Esophagus squamous epithelium (tissue), 5 donors: ENCODE measurements around the gene VMAC. TPM values are rescaled to one million over a fixed set of nuclear protein-coding genes. Genes with fewer than 3 reads are reported as not detected.

Experiments used
- DNase-seq: peaks from one replicate; lab custom pipeline; 2025; lab: John Stamatoyannopoulos, UW
- H3K27ac ChIP-seq, 4 donors: fragments of 200-600 bp; sonication (generic); one replicate each; pipeline ENCODE4 v1.5.1; 2016 to 2019; ENCODE audit warnings: mild to moderate bottlenecking in 1 of 4
- H3K27me3 ChIP-seq, 4 donors: fragments of 200-600 bp; sonication (generic); 1 replicate in 3 of 4; 2 replicates in 1 of 4; pipeline versions ENCODE4 v1.5.1 to v1.6.0; 2017 to 2021; ENCODE audit warnings: antibody characterized with exemption in 1 of 4
- H3K36me3 ChIP-seq, 3 donors: fragments of 200-600 bp; sonication (generic); one replicate each; pipeline ENCODE4 v1.5.1; 2016 to 2019
- H3K4me1 ChIP-seq, 3 donors: fragments of 200-600 bp; sonication (generic); one replicate each; pipeline ENCODE4 v1.5.1; 2017 to 2019
- H3K4me3 ChIP-seq, 4 donors: fragments of 200-600 bp; sonication (generic); 1 replicate in 3 of 4; 2 replicates in 1 of 4; pipeline ENCODE4 v1.5.1; 2016 to 2019; ENCODE audit warnings: mild to moderate bottlenecking in 2 of 4, moderate library complexity in 1 of 4
- H3K9me3 ChIP-seq, 3 donors: fragments of 200-600 bp; sonication (generic); one replicate each; pipeline ENCODE4 v1.5.1; 2016 to 2019
- POLR2A ChIP-seq, 4 donors: fragments of 450-650 bp; IDR thresholded peaks; one replicate each; pipeline ENCODE4 v1.6.1; 2017; ENCODE audit warnings: antibody characterized with exemption in 4 of 4, mild to moderate bottlenecking in 4 of 4, moderate library complexity in 3 of 4
- WGBS, 2 donors: methylation state at CpG; one replicate each; pipeline ENCODE4 v1.1.5; 2018; 5-methylcytosine and 5-hydroxymethylcytosine counted together
- intact Hi-C: fragments of 100-400 bp; cut with DNase I; formaldehyde crosslinking; loops from one replicate; pipeline ENCODE4 v1.15.0; 2022
- total RNA-seq, 4 donors: library from RNA; depleted of rRNA; stranded (reverse); fragments of >200 nt; gene quantifications; one replicate each; pipeline ENCODE4 v1.1.0, GENCODE V29; 2016
- TF ChIP-seq, protein P1 (sequence below), 6 experiments: fragments of 450-650 bp in 4 of 6; fragments of 200-600 bp in 2 of 6; sonication (generic) in 2 of 6; IDR thresholded peaks; one replicate each; pipeline ENCODE4 v1.5.1; 2016 to 2019; ENCODE audit warnings: antibody characterized with exemption in 6 of 6, mild to moderate bottlenecking in 4 of 6, moderate library complexity in 4 of 6
- donor health status: DM: yes; HTN: yes; CAD: no.

VMAC gene
- total RNA-seq, 4 donors from 2014 or later: 3.1 to 8.6 (median 5.6) TPM

GRCh38 chr19:5953030-5953589 is 48.4 kb downstream of the VMAC start:
- Histone ChIP-seq H3K36me3 (peaks cover 0 to 30% (median under 1%) of the 10 kb centered on the region in 3 donors), H3K27ac (peak overlapping the region in 3 of 4 donors; percentile 51 to 75 (median 65)), H3K4me1 (peaks cover 51 to 90% (median 68%) of the 10 kb centered on the region in 3 donors), H3K27me3 (no peaks in the 10 kb centered on the region), H3K4me3 (no peak overlapping the region), H3K9me3 (no peaks in the 10 kb centered on the region)
- intact Hi-C loops: no loop called here
- TF ChIP-seq, protein P1, sequence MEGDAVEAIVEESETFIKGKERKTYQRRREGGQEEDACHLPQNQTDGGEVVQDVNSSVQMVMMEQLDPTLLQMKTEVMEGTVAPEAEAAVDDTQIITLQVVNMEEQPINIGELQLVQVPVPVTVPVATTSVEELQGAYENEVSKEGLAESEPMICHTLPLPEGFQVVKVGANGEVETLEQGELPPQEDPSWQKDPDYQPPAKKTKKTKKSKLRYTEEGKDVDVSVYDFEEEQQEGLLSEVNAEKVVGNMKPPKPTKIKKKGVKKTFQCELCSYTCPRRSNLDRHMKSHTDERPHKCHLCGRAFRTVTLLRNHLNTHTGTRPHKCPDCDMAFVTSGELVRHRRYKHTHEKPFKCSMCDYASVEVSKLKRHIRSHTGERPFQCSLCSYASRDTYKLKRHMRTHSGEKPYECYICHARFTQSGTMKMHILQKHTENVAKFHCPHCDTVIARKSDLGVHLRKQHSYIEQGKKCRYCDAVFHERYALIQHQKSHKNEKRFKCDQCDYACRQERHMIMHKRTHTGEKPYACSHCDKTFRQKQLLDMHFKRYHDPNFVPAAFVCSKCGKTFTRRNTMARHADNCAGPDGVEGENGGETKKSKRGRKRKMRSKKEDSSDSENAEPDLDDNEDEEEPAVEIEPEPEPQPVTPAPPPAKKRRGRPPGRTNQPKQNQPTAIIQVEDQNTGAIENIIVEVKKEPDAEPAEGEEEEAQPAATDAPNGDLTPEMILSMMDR (IDR thresholded peaks at IDR 0.05): no peak
- TF ChIP-seq POLR2A (IDR thresholded peaks at IDR 0.05): no peak
- 56 to 59% methylated on average over 5 of the region's 5 CpGs for WGBS, 2 donors
- DNase-seq: no peak

DNA sequence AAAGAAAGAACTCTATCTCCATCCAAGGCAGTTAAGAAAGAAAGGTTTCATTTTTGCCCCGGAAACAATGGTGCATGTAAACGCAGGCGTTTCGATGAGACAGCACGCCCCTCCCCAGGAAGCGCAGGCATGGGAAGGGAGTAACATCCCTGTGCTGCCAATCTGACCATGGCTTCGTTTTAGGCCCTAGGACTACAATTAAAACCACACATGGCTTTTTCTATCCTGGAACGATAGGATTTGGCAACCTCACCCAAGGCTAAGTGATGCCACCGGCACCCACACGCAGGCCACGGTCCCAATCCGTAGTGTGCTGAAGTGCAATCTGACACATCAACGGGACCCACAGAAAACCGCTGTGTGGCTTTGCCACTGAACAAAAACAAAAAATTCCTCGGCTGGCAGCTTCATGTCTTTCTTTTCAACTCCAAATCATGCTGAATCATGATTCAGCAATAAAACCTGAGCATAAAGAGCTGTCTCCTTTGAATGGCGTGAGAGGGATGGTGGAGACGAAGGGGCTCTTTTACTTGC is 49.1 kb downstream of the VMAC start:
- 19 to 35% methylated on average over 14 to 15 of the region's 17 CpGs for WGBS, 2 donors
- Histone ChIP-seq H3K27me3 (no peaks in the 10 kb centered on the region), H3K4me3 (no peak overlapping the region), H3K36me3 (peaks cover 0 to 24% (median 6%) of the 10 kb centered on the region in 3 donors), H3K4me1 (peaks cover 49 to 90% (median 66%) of the 10 kb centered on the region in 3 donors), H3K27ac (peak overlapping the region; percentile 51 to 77 (median 70)), H3K9me3 (no peaks in the 10 kb centered on the region)
- no peak for DNase-seq
- TF ChIP-seq POLR2A (IDR thresholded peaks at IDR 0.05): no peak
- TF ChIP-seq, protein P1 (IDR thresholded peaks at IDR 0.05): no peak
- intact Hi-C loops: no loop called here

GRCh38 chr19:5954293-5954692 is 49.6 kb downstream of the VMAC start:
- WGBS, 2 donors: 40 to 52% methylated on average over 6 of the region's 6 CpGs
- H3K36me3 ChIP-seq: peaks cover 0 to 19% (median 9%) of the 10 kb centered on the region in 3 donors
- TF ChIP-seq POLR2A (IDR thresholded peaks at IDR 0.05): no peak
- TF ChIP-seq, protein P1 (IDR thresholded peaks at IDR 0.05): no peak
- peaks cover 47 to 90% (median 60%) of the 10 kb centered on the region in 3 donors for H3K4me1 ChIP-seq
- no peaks in the 10 kb centered on the region for H3K9me3 ChIP-seq
- peak overlapping the region in 1 of 4 donors; percentile 9 for H3K4me3 ChIP-seq
- H3K27ac ChIP-seq: peak overlapping the region; percentile 20 to 77 (median 70)
- DNase-seq: no peak
- H3K27me3 ChIP-seq: no peaks in the 10 kb centered on the region
- intact Hi-C loops: no loop called here

DNA sequence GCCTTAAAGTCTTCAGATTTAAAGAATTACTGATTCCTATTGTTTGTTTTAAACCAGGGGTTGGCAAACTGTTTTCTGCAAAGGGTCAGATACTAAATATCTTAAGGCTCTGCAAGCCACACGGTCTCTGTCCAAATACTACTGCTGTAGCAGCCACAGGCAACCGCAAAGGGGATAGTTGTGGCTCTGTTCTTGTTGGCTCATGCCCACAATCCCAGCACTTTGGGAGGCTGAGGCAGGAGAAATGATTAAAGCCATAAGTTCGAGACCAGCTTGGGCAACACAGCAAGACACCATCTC is 50.9 kb downstream of the VMAC start:
- Histone ChIP-seq H3K27me3 (no peaks in the 10 kb centered on the region), H3K4me1 (peaks cover 51 to 90% (median 57%) of the 10 kb centered on the region in 3 donors), H3K9me3 (no peaks in the 10 kb centered on the region), H3K36me3 (peaks cover 0 to 9% (median 6%) of the 10 kb centered on the region in 3 donors), H3K27ac (peak overlapping the region in 1 of 4 donors; percentile 43), H3K4me3 (no peak overlapping the region)
- no peak for DNase-seq
- TF ChIP-seq, protein P1 (IDR thresholded peaks at IDR 0.05): no peak
- no peak for TF ChIP-seq POLR2A (IDR thresholded peaks at IDR 0.05)
- intact Hi-C loops: no loop called here
- 66 to 73% methylated on average over 3 of the region's 3 CpGs for WGBS, 2 donors

DNA sequence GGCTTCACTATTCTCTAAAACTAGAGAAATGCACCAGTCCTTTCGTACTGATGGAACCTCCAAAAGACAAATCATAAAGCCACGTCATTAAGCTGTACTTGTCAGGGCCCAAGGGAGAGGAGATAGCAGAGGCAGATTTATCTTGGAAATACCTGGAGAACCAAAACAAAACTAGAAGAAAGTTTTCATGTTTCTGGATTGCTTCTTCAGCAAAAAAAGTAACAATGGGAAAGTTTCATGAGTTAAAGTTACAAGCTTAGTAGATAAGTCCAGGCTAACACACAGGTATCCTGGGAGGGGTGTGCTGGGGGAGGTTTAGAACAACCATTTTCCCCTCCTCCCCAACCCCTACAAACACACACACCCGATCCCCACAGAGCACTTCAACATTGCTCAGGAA is 51.7 kb downstream of the VMAC start:
- H3K9me3 ChIP-seq: no peaks in the 10 kb centered on the region
- DNase-seq: no peak
- no peak overlapping the region for H3K4me3 ChIP-seq
- intact Hi-C loops: no loop called here
- no peak overlapping the region for H3K27ac ChIP-seq
- TF ChIP-seq, protein P1 (IDR thresholded peaks at IDR 0.05): no peak
- no peak for TF ChIP-seq POLR2A (IDR thresholded peaks at IDR 0.05)
- H3K36me3 ChIP-seq: peaks cover 0 to 9% (median 6%) of the 10 kb centered on the region in 3 donors
- peaks cover 53 to 90% (median 57%) of the 10 kb centered on the region in 3 donors for H3K4me1 ChIP-seq
- WGBS, 2 donors: 69 to 74% methylated on average over 3 of the region's 3 CpGs
- H3K27me3 ChIP-seq: no peaks in the 10 kb centered on the region
